HEK293T (cell line): ENCODE data around the gene RNF214.

Source experiments
- ARNT ChIP-seq: fragments of 450-650 bp; IDR thresholded peaks from 2 replicates; pipeline ENCODE4 v1.6.1; 2017; ENCODE audit warnings: mild to moderate bottlenecking
- BHLHE40 ChIP-seq: fragments of 450-650 bp; IDR thresholded peaks from 2 replicates; pipeline ENCODE4 v1.6.1; 2016; ENCODE audit warnings: mild to moderate bottlenecking, moderate library complexity, borderline replicate concordance
- CTBP1 ChIP-seq: fragments of 450-650 bp; IDR thresholded peaks from 2 replicates; pipeline ENCODE4 v1.6.1; 2016; ENCODE audit warnings: borderline replicate concordance
- ELF4 ChIP-seq: fragments of 450-650 bp; IDR thresholded peaks from 2 replicates; pipeline ENCODE4 v1.6.1; 2017; ENCODE audit warnings: antibody characterized with exemption
- FOXA1 ChIP-seq: fragments of 450-650 bp; IDR thresholded peaks from 2 replicates; pipeline ENCODE4 v1.6.1; 2016; ENCODE audit warnings: mild to moderate bottlenecking
- FOXM1 ChIP-seq: fragments of 450-650 bp; IDR thresholded peaks from 2 replicates; pipeline ENCODE4 v1.6.1; 2017; ENCODE audit warnings: mild to moderate bottlenecking, borderline replicate concordance
- NFRKB ChIP-seq: fragments of 450-650 bp; IDR thresholded peaks from 2 replicates; pipeline ENCODE4 v1.6.1; 2016; ENCODE audit warnings: mild to moderate bottlenecking, moderate library complexity
- SP1 ChIP-seq: fragments of 450-650 bp; IDR thresholded peaks from 2 replicates; pipeline ENCODE4 v1.6.1; 2017
- SUZ12 ChIP-seq: fragments of 450-650 bp; IDR thresholded peaks from 2 replicates; pipeline ENCODE4 v1.6.1; 2016; ENCODE audit warnings: mild to moderate bottlenecking
- TARDBP ChIP-seq: fragments of 450-650 bp; IDR thresholded peaks from 2 replicates; pipeline ENCODE4 v1.6.1; 2016
- TF ChIP-seq, protein P1 (sequence below): fragments of 450-650 bp; IDR thresholded peaks from 2 replicates; pipeline ENCODE4 v1.6.1; 2016

- no peak for TF ChIP-seq SP1
- TF ChIP-seq NFRKB = no peak
- no peak for TF ChIP-seq SUZ12
- no peak for TF ChIP-seq FOXM1
- TF ChIP-seq FOXA1 = no peak
- no peak for TF ChIP-seq CTBP1
- TF ChIP-seq, protein P1, sequence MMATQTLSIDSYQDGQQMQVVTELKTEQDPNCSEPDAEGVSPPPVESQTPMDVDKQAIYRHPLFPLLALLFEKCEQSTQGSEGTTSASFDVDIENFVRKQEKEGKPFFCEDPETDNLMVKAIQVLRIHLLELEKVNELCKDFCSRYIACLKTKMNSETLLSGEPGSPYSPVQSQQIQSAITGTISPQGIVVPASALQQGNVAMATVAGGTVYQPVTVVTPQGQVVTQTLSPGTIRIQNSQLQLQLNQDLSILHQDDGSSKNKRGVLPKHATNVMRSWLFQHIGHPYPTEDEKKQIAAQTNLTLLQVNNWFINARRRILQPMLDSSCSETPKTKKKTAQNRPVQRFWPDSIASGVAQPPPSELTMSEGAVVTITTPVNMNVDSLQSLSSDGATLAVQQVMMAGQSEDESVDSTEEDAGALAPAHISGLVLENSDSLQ = no peak
- no peak for TF ChIP-seq ELF4
- TF ChIP-seq BHLHE40 = no peak
- TF ChIP-seq TARDBP = no peak
- TF ChIP-seq ARNT = no peak
These were observed 46.1 kb upstream of the RNF214 start for GRCh38 chr11:117186431-117186761.
